H1 (cell line): ENCODE data around the gene BCL2L13. TPM values are rescaled to one million over a fixed set of nuclear protein-coding genes. Genes with fewer than 3 reads are reported as not detected.

ENCODE experiments used
- CTCF ChIA-PET: fragments of 300-600 bp; sonication (Branson Sonifier 250); formaldehyde crosslinking; loops from one replicate; lab custom pipeline; 2021; ENCODE audit not compliant: partially characterized antibody; lab: Charles Lee
- POLR2A ChIA-PET: fragments of 300-600 bp; sonication (Branson Sonifier 250); formaldehyde crosslinking; loops from one replicate; lab custom pipeline; 2021; ENCODE audit warnings: inconsistent platforms; ENCODE audit not compliant: partially characterized antibody; lab: Charles Lee
- DNase-seq, 2 experiments: peaks; one replicate each; pipeline versions ENCODE4 v3.0.0 to v3.0.0-alpha.2; 2010 to 2022; ENCODE audit warnings: low spot score in 2 of 2, low read depth in 1 of 2, mixed read lengths in 1 of 2
- FAIRE-seq: peaks from 2 replicates; lab custom pipeline; 2011; peaks lifted over from hg19 to GRCh38; lab: Jason Lieb, UNC
- H2AFZ ChIP-seq: 2 replicates; pipeline ENCODE4 v1.8.1; 2012; ENCODE audit warnings: low read length, inconsistent platforms
- H2AK5ac ChIP-seq: 2 replicates; pipeline ENCODE4 v1.6.1; 2013; ENCODE audit warnings: low read depth, low read length
- H2BK120ac ChIP-seq: replicated peaks from 2 replicates; pipeline ENCODE3; 2013; ENCODE audit warnings: low read depth, low read length, inconsistent platforms
- H2BK12ac ChIP-seq: 2 replicates; pipeline ENCODE4 v1.6.1; 2013; ENCODE audit warnings: low read depth, low read length
- H2BK15ac ChIP-seq: 2 replicates; pipeline ENCODE4 v1.6.1; 2013; ENCODE audit warnings: low read length
- H2BK20ac ChIP-seq: 2 replicates; pipeline ENCODE4 v1.6.1; 2013; ENCODE audit warnings: low read length
- H2BK5ac ChIP-seq: 2 replicates; pipeline ENCODE4 v1.6.1; 2013; ENCODE audit warnings: low read depth, low read length
- H3K14ac ChIP-seq: 2 replicates; pipeline ENCODE4 v1.6.1; 2013; ENCODE audit warnings: inconsistent platforms; ENCODE audit not compliant: insufficient read length
- H3K18ac ChIP-seq: 2 replicates; pipeline ENCODE4 v1.6.1; 2013; ENCODE audit warnings: low read length; ENCODE audit errors: extremely low read depth
- H3K23ac ChIP-seq: 2 replicates; pipeline ENCODE4 v1.6.1; 2013; ENCODE audit warnings: inconsistent platforms; ENCODE audit not compliant: insufficient read length
- H3K23me2 ChIP-seq: 2 replicates; pipeline ENCODE4 v1.6.1; 2013; ENCODE audit warnings: low read depth, low read length
- H3K27ac ChIP-seq: 2 replicates; pipeline ENCODE4 v1.6.1; 2011; ENCODE audit warnings: low read depth, low read length, inconsistent platforms
- H3K27me3 ChIP-seq, 4 experiments: replicated peaks in 1 of 4; 1 replicate in 1 of 4; 2 replicates in 3 of 4; pipeline versions ENCODE4 v1.6.1 to v1.8.1; 2011 to 2013; ENCODE audit warnings: low read length in 3 of 4, mild to moderate bottlenecking in 3 of 4, inconsistent platforms in 2 of 4, mixed read lengths in 2 of 4, moderate library complexity in 1 of 4; ENCODE audit not compliant: control insufficient read depth in 3 of 4, insufficient read depth in 3 of 4; ENCODE audit errors: extremely low read depth in 1 of 4
- H3K36me3 ChIP-seq, 4 experiments: 2 replicates each; pipeline versions ENCODE4 v1.6.1 to v1.8.1; 2011 to 2013; ENCODE audit warnings: mild to moderate bottlenecking in 4 of 4, low read length in 3 of 4, moderate library complexity in 2 of 4, control low read depth in 1 of 4, inconsistent platforms in 1 of 4; ENCODE audit not compliant: insufficient read depth in 4 of 4, control insufficient read depth in 2 of 4
- H3K4ac ChIP-seq: replicated peaks from 2 replicates; pipeline ENCODE3; 2013; ENCODE audit warnings: low read length, low read depth, mixed read lengths, inconsistent platforms; ENCODE audit not compliant: insufficient read length
- H3K4me1 ChIP-seq, 4 experiments: replicated peaks in 1 of 4; 1 replicate in 1 of 4; 2 replicates in 3 of 4; pipeline versions ENCODE4 v1.6.1 to v1.8.1; 2011 to 2013; ENCODE audit warnings: low read length in 3 of 4, inconsistent platforms in 2 of 4, mixed read lengths in 1 of 4; ENCODE audit not compliant: insufficient read depth in 4 of 4, control insufficient read depth in 3 of 4
- H3K4me2 ChIP-seq, 2 experiments: 2 replicates each; pipeline versions ENCODE4 v1.6.1 to v1.8.1; 2011 to 2013; ENCODE audit warnings: low read depth in 2 of 2, low read length in 2 of 2, control low read depth in 1 of 2, inconsistent platforms in 1 of 2, mild to moderate bottlenecking in 1 of 2; ENCODE audit not compliant: insufficient read depth in 1 of 2
- H3K4me3 ChIP-seq, 4 experiments: fragments of 200-600, 300-600 bp in 1 of 4; sonication (generic), shearing (Covaris generic), sonication (Bioruptor Twin) in 1 of 4; 2 replicates each; pipeline versions ENCODE4 v1.5.1 to v1.8.1; 2011 to 2016; ENCODE audit warnings: low read length in 4 of 4, low read depth in 3 of 4, control low read depth in 2 of 4, inconsistent platforms in 2 of 4, mild to moderate bottlenecking in 2 of 4, mixed read lengths in 1 of 4, moderate library complexity in 1 of 4; ENCODE audit not compliant: insufficient read depth in 2 of 4; ENCODE audit errors: extremely low read depth in 1 of 4
- H3K56ac ChIP-seq: replicated peaks from 2 replicates; pipeline ENCODE3; 2013; ENCODE audit warnings: low read depth, mild to moderate bottlenecking, mixed read lengths, low read length, inconsistent platforms; ENCODE audit not compliant: insufficient read length
- H3K79me1 ChIP-seq: 2 replicates; pipeline ENCODE4 v1.6.1; 2013; ENCODE audit warnings: low read depth, low read length, control low read depth
- H3K79me2 ChIP-seq, 2 experiments: 2 replicates each; pipeline versions ENCODE4 v1.6.1 to v1.8.1; 2012 to 2013; ENCODE audit warnings: low read length in 2 of 2, mild to moderate bottlenecking in 2 of 2, inconsistent platforms in 1 of 2; ENCODE audit not compliant: insufficient read depth in 2 of 2, control insufficient read depth in 1 of 2
- H3K9ac ChIP-seq, 4 experiments: replicated peaks in 1 of 4; 1 replicate in 1 of 4; 2 replicates in 3 of 4; pipeline versions ENCODE4 v1.6.1 to v1.8.1; 2011 to 2013; ENCODE audit warnings: low read depth in 3 of 4, low read length in 3 of 4, control low read depth in 2 of 4, mild to moderate bottlenecking in 2 of 4, moderate library complexity in 2 of 4, inconsistent platforms in 1 of 4; ENCODE audit errors: extremely low read depth in 1 of 4
- H3K9me3 ChIP-seq, 2 experiments: 2 replicates each; pipeline versions ENCODE4 v1.6.1 to v1.8.1; 2012 to 2013; ENCODE audit warnings: mild to moderate bottlenecking in 2 of 2, moderate library complexity in 2 of 2, control low read depth in 1 of 2, inconsistent platforms in 1 of 2, low read depth in 1 of 2, low read length in 1 of 2, mixed read lengths in 1 of 2; ENCODE audit not compliant: insufficient read depth in 2 of 2
- H4K20me1 ChIP-seq, 2 experiments: replicated peaks in 1 of 2; 2 replicates each; pipeline versions ENCODE3 to v1.8.1; 2011 to 2013; ENCODE audit warnings: inconsistent platforms in 2 of 2, low read length in 2 of 2, mild to moderate bottlenecking in 1 of 2; ENCODE audit not compliant: insufficient read depth in 2 of 2, control insufficient read depth in 1 of 2
- H4K5ac ChIP-seq: 2 replicates; pipeline ENCODE4 v1.6.1; 2013; ENCODE audit warnings: low read length, low read depth, mixed read lengths, inconsistent platforms; ENCODE audit not compliant: insufficient read length
- H4K8ac ChIP-seq: 2 replicates; pipeline ENCODE4 v1.8.0; 2013; ENCODE audit warnings: mild to moderate bottlenecking, moderate library complexity, low read length, inconsistent platforms; ENCODE audit not compliant: insufficient read depth; ENCODE audit errors: extremely low read depth
- H4K91ac ChIP-seq: replicated peaks from 2 replicates; pipeline ENCODE3; 2013; ENCODE audit warnings: low read length, mixed read lengths, inconsistent platforms; ENCODE audit not compliant: insufficient read length
- CBX8 ChIP-seq: fragments of 300-800, 300-1000 bp; sonication (generic); IDR thresholded peaks from 2 replicates; pipeline ENCODE4 v1.7.1; 2016; ENCODE audit warnings: low read depth, low read length, borderline replicate concordance
- CEBPB ChIP-seq: IDR thresholded peaks from 2 replicates; pipeline ENCODE4 v1.6.1; 2012; ENCODE audit warnings: low read depth, low read length
- CTCF ChIP-seq, 3 experiments: IDR thresholded peaks; 1 replicate in 2 of 3; 2 replicates in 1 of 3; pipeline versions ENCODE4 v1.5.1 to v1.6.1; 2011; ENCODE audit warnings: low read length in 3 of 3, mild to moderate bottlenecking in 3 of 3, inconsistent platforms in 2 of 3, low read depth in 1 of 3, moderate library complexity in 1 of 3; ENCODE audit not compliant: insufficient read depth in 1 of 3; ENCODE audit errors: control extremely low read depth in 1 of 3
- EZH2 ChIP-seq: fragments of 200-600 bp; sonication (generic); IDR thresholded peaks from 2 replicates; pipeline ENCODE4 v1.7.1; 2012; ENCODE audit warnings: low read depth, mild to moderate bottlenecking, moderate library complexity, low read length, inconsistent platforms; ENCODE audit not compliant: severe bottlenecking
- HDAC6 ChIP-seq: IDR thresholded peaks from one replicate; pipeline ENCODE4 v1.7.1; 2012; ENCODE audit warnings: low read depth, mild to moderate bottlenecking, inconsistent platforms, low read length, moderate library complexity
- KDM1A ChIP-seq: fragments of 200-600, 300-600 bp; sonication (generic); IDR thresholded peaks from 2 replicates; pipeline ENCODE4 v1.7.1; 2016; ENCODE audit warnings: mild to moderate bottlenecking, low read length, borderline replicate concordance
- MAFK ChIP-seq: IDR thresholded peaks from 2 replicates; pipeline ENCODE4 v1.6.1; 2012; ENCODE audit warnings: low read depth, mild to moderate bottlenecking, improper control_type of control experiment, low read length
- RXRA ChIP-seq: IDR thresholded peaks from 2 replicates; pipeline ENCODE4 v1.6.1; 2011; ENCODE audit warnings: low read depth, mild to moderate bottlenecking, low read length, moderate library complexity; ENCODE audit not compliant: insufficient read depth
- SIX5 ChIP-seq: IDR thresholded peaks from 2 replicates; pipeline ENCODE4 v1.6.1; 2011; ENCODE audit warnings: mild to moderate bottlenecking, low read depth, low read length
- SRF ChIP-seq: IDR thresholded peaks from 2 replicates; pipeline ENCODE4 v1.6.1; 2011; ENCODE audit warnings: mild to moderate bottlenecking, low read depth, low read length, moderate library complexity
- SUZ12 ChIP-seq: fragments of 200-600 bp; sonication (generic); IDR thresholded peaks from 2 replicates; pipeline ENCODE4 v1.6.1; 2012; ENCODE audit warnings: mild to moderate bottlenecking, inconsistent platforms, low read length, moderate library complexity, mixed read lengths
- ZNF274 ChIP-seq: IDR thresholded peaks from 2 replicates; pipeline ENCODE4 v1.7.0; 2012; ENCODE audit warnings: low read length, borderline replicate concordance; ENCODE audit errors: extremely low read depth
- WGBS, 2 experiments: shearing (Covaris generic) in 1 of 2; methylation state at CpG; one replicate each; pipeline versions ENCODE4 v1.1.6 to v1.1.7; 2013 to 2015; ENCODE audit warnings: low lambda C conversion rate in 2 of 2, mixed read lengths in 2 of 2, inconsistent platforms in 1 of 2, low coverage in 1 of 2, missing lambda C conversion rate in 1 of 2; ENCODE audit not compliant: insufficient replicate concordance in 2 of 2, insufficient coverage in 1 of 2, insufficient read length in 1 of 2; ENCODE audit errors: extremely low coverage in 1 of 2, missing lambda C conversion rate in 1 of 2; 5-methylcytosine and 5-hydroxymethylcytosine counted together
- polyA plus RNA-seq, 7 experiments: library from polyadenylated mRNA; depleted of rRNA in 3 of 7; stranded (reverse) in 5 of 7; unstranded in 2 of 7; fragments of >200 nt in 5 of 7; fragments of 200-250 nt in 2 of 7; gene quantifications; 1 replicate in 5 of 7; 2 replicates in 1 of 7; 4 replicates in 1 of 7; pipeline versions ENCODE4 v1.2.1 to v1.2.3, GENCODE V29; 2011 to 2013; ENCODE audit warnings: missing spikeins in 2 of 7, mixed read lengths in 2 of 7
- total RNA-seq: library from RNA; stranded (reverse); fragmentation: NEBNext Ultra II Directional; extraction: Animal tissue kit (Norgen Biotek cat#: 25700); gene quantifications from 2 replicates; pipeline ENCODE4 v1.2.1, GENCODE V29; 2021

BCL2L13 gene
- total and polyA plus RNA-seq, 2 of the 8 experiments (the other 6 are each of a cell fraction or from before 2014, with no cell fraction given) = 20.7 to 35.0 TPM

GRCh38 chr22:17733466-17733865 lies 94.9 kb downstream of the BCL2L13 start:
- Histone ChIP-seq H4K91ac (no peak overlapping the region), H3K27me3 (no peaks in the 10 kb centered on the region), H4K5ac (no peak overlapping the region), H3K18ac (no peak overlapping the region), H3K4me1 (no peaks in the 10 kb centered on the region), H3K27ac (no peak overlapping the region), H2AK5ac (no peak overlapping the region), H2BK15ac (no peak overlapping the region), H4K20me1 (no peaks in the 10 kb centered on the region), H2BK20ac (no peak overlapping the region), H3K4me2 (no peak overlapping the region), H3K4me3 (no peak overlapping the region), H3K36me3 (peaks cover 0 to 17% (median 11%) of the 10 kb centered on the region in 4 experiments; a peak in 7 of 8 replicates), H2BK12ac (no peak overlapping the region), H3K23ac (no peak overlapping the region), H4K8ac (no peak overlapping the region), H2AFZ (no peak overlapping the region), H2BK5ac (no peak overlapping the region), H3K23me2 (no peaks in the 10 kb centered on the region), H3K4ac (no peak overlapping the region), H3K79me1 (no peaks in the 10 kb centered on the region), H2BK120ac (no peak overlapping the region), H3K14ac (no peak overlapping the region), H3K9me3 (no peaks in the 10 kb centered on the region), H3K9ac (no peak overlapping the region), H3K56ac (no peak overlapping the region), H3K79me2 (no peaks in the 10 kb centered on the region)
- no peak for FAIRE-seq
- DNase-seq = no peak
- ChIA-PET POLR2A (interaction anchor here (1.1 kb wide), 1 partner anchor 19 kb away, joined by 3 read pairs; no protein-coding TSS in a partner anchor), CTCF (interaction anchor here (1.2 kb wide), 1 partner anchor 41 kb away, joined by 4 read pairs; no protein-coding TSS in a partner anchor)
- WGBS, 2 experiments = 93% methylated on average over 3 of the region's 3 CpGs; no CpG with 5 or more reads in 1 of the 2 experiments
- no peak for TF ChIP-seq MAFK
- TF ChIP-seq SUZ12 = no peak
- no peak for TF ChIP-seq ZNF274
- no peak for TF ChIP-seq EZH2
- TF ChIP-seq SRF = no peak
- TF ChIP-seq KDM1A = no peak
- TF ChIP-seq HDAC6 = no peak
- no peak for TF ChIP-seq SIX5
- TF ChIP-seq RXRA = no peak
- no peak for TF ChIP-seq CBX8
- TF ChIP-seq CEBPB = no peak
- TF ChIP-seq CTCF (IDR thresholded peaks at IDR 0.05; ENCODE audit: control extremely low read depth in 1 of 3, insufficient read depth in 1 of 3, low read depth in 1 of 3, low read length in 3 of 3) = no peak
